B cell (primary cell): ENCODE measurements around the gene ARL6IP4. TPM values are rescaled to one million over a fixed set of nuclear protein-coding genes. Genes with fewer than 3 reads are reported as not detected.

Experiments used
- ATAC-seq: fragments of 200-7000 bp; cut with Tn5 transposase; one replicate; pipeline ENCODE4 v1.10.0; 2021; ENCODE audit warnings: low read depth, mild to moderate bottlenecking, moderate number of reproducible peaks, moderate library complexity
- CTCF ChIA-PET: fragments of 350-600 bp; sonication (Branson Sonifier 250); formaldehyde crosslinking; loops from one replicate; lab custom pipeline; 2021; ENCODE audit warnings: antibody characterized with exemption, inconsistent platforms; lab: Charles Lee
- POLR2A ChIA-PET: fragments of 350-600 bp; sonication (Branson Sonifier 250); formaldehyde crosslinking; loops from one replicate; lab custom pipeline; 2021; ENCODE audit warnings: antibody characterized with exemption; lab: Charles Lee
- DNase-seq: peaks from one replicate; pipeline ENCODE4 v3.0.0; 2013
- H2AFZ ChIP-seq: 2 replicates; pipeline ENCODE4 v1.6.1; 2012; ENCODE audit warnings: mild to moderate bottlenecking, low read depth, low read length; ENCODE audit not compliant: insufficient read depth, poor library complexity, severe bottlenecking
- H3K27ac ChIP-seq, 2 donors: 1 replicate in 1 of 2; 2 replicates in 1 of 2; pipeline ENCODE4 v1.5.1; 2012 to 2013; ENCODE audit warnings: low read length in 2 of 2, mild to moderate bottlenecking in 2 of 2, moderate library complexity in 1 of 2
- H3K27me3 ChIP-seq, 4 experiments: fragments of 200-600 bp in 1 of 4; sonication (generic) in 1 of 4; replicated peaks in 1 of 4; 1 replicate in 2 of 4; 2 replicates in 2 of 4; pipeline versions ENCODE4 v1.6.1 to v1.7.0; 2013 to 2016; ENCODE audit warnings: low read length in 3 of 4, mild to moderate bottlenecking in 2 of 4, mixed read lengths in 1 of 4, moderate library complexity in 1 of 4; ENCODE audit not compliant: insufficient read depth in 4 of 4, control insufficient read depth in 3 of 4; ENCODE audit errors: control extremely low read depth in 1 of 4
- H3K36me3 ChIP-seq, 2 experiments: replicated peaks in 1 of 2; 1 replicate in 1 of 2; 2 replicates in 1 of 2; pipeline versions ENCODE4 v1.6.1 to v1.7.1; 2013; ENCODE audit warnings: low read length in 1 of 2; ENCODE audit not compliant: insufficient read depth in 2 of 2, control insufficient read depth in 1 of 2; ENCODE audit errors: control extremely low read depth in 1 of 2, extremely low read depth in 1 of 2
- H3K4me1 ChIP-seq, 2 donors: fragments of 200-600 bp in 1 of 2; sonication (generic) in 1 of 2; 1 replicate in 1 of 2; 2 replicates in 1 of 2; pipeline versions ENCODE4 v1.5.1 to v1.6.1; 2013 to 2017; ENCODE audit warnings: low read length in 2 of 2; ENCODE audit not compliant: control insufficient read depth in 2 of 2, insufficient read depth in 2 of 2
- H3K4me2 ChIP-seq: replicated peaks from 2 replicates; pipeline ENCODE3; 2012; ENCODE audit warnings: mild to moderate bottlenecking, low read depth, low read length; ENCODE audit not compliant: poor library complexity, severe bottlenecking
- H3K4me3 ChIP-seq, 5 experiments: fragments of 200-600 bp in 1 of 5; sonication (generic) in 1 of 5; 1 replicate in 3 of 5; 2 replicates in 2 of 5; pipeline versions ENCODE4 v1.5.1 to v1.7.0; 2011 to 2016; ENCODE audit warnings: low read length in 4 of 5, mild to moderate bottlenecking in 4 of 5, low read depth in 2 of 5, control low read depth in 1 of 5, moderate library complexity in 1 of 5; ENCODE audit not compliant: insufficient read depth in 1 of 5; ENCODE audit errors: control extremely low read depth in 1 of 5, extremely low read depth in 1 of 5
- H3K79me2 ChIP-seq: fragments of 200-600 bp; sonication (generic); one replicate; pipeline ENCODE4 v1.6.0; 2016; ENCODE audit warnings: low read length; ENCODE audit not compliant: control insufficient read depth, insufficient read depth
- H3K9ac ChIP-seq: fragments of 200-600 bp; sonication (generic); 2 replicates; pipeline ENCODE4 v1.6.1; 2017; ENCODE audit warnings: mild to moderate bottlenecking, low read length, moderate library complexity
- H3K9me3 ChIP-seq, 3 donors: one replicate each; pipeline versions ENCODE4 v1.6.1 to v1.7.1; 2013; ENCODE audit warnings: low read length in 2 of 3; ENCODE audit not compliant: control insufficient read depth in 2 of 3, insufficient read depth in 1 of 3; ENCODE audit errors: control extremely low read depth in 1 of 3
- H4K20me1 ChIP-seq: 2 replicates; pipeline ENCODE4 v1.6.0; 2012; ENCODE audit warnings: mild to moderate bottlenecking, low read length; ENCODE audit not compliant: insufficient read depth, control insufficient read depth, poor library complexity, severe bottlenecking
- H3K27ac Mint-ChIP-seq: one replicate; pipeline ENCODE4 v1.8.0; 2021; ENCODE audit warnings: mixed read lengths
- H3K27me3 Mint-ChIP-seq: one replicate; pipeline ENCODE4 v1.8.0; 2021; ENCODE audit warnings: mixed read lengths
- H3K4me1 Mint-ChIP-seq: one replicate; pipeline ENCODE4 v1.8.0; 2021; ENCODE audit warnings: mixed read lengths
- H3K4me3 Mint-ChIP-seq: one replicate; pipeline ENCODE4 v1.8.0; 2021; ENCODE audit warnings: mixed read lengths
- H3K9me3 Mint-ChIP-seq: one replicate; pipeline ENCODE4 v1.8.0; 2022; ENCODE audit warnings: mixed read lengths; ENCODE audit not compliant: insufficient read depth
- EZH2 ChIP-seq: IDR thresholded peaks from 2 replicates; pipeline ENCODE4 v1.6.1; 2012; ENCODE audit warnings: borderline replicate concordance, low read depth, mild to moderate bottlenecking, moderate library complexity, low read length; ENCODE audit not compliant: insufficient read depth, poor library complexity, severe bottlenecking
- WGBS: methylation state at CpG from one replicate; pipeline ENCODE4 v1.1.5; 2013; ENCODE audit warnings: missing lambda C conversion rate; ENCODE audit not compliant: insufficient coverage; 5-methylcytosine and 5-hydroxymethylcytosine counted together
- intact Hi-C: fragments of 100-400 bp; cut with micrococcal nuclease; formaldehyde crosslinking; loops from one replicate; pipeline ENCODE4 v1.10.0; 2022
- polyA plus RNA-seq: library from polyadenylated mRNA; depleted of rRNA; stranded (reverse); fragments of >200 nt; gene quantifications from 2 replicates; pipeline ENCODE4 v1.2.3, GENCODE V29; 2012
- total RNA-seq, 2 donors: library from RNA; stranded (reverse); fragments of 120-200 nt in 1 of 2; gene quantifications; 1 replicate in 1 of 2; 2 replicates in 1 of 2; pipeline versions ENCODE4 v1.2.3 to v1.2.4, GENCODE V29; 2013 to 2022
- TF ChIP-seq, protein P1 (sequence below): fragments of 200-600 bp; IDR thresholded peaks from one replicate; pipeline ENCODE4 v1.8.0; 2022; ENCODE audit warnings: antibody characterized with exemption, mild to moderate bottlenecking

ARL6IP4 gene
- total and polyA plus RNA-seq, 2 donors (not counting 1 experiment from before 2014, with no cell fraction given) = 165 to 274 TPM

DNA sequence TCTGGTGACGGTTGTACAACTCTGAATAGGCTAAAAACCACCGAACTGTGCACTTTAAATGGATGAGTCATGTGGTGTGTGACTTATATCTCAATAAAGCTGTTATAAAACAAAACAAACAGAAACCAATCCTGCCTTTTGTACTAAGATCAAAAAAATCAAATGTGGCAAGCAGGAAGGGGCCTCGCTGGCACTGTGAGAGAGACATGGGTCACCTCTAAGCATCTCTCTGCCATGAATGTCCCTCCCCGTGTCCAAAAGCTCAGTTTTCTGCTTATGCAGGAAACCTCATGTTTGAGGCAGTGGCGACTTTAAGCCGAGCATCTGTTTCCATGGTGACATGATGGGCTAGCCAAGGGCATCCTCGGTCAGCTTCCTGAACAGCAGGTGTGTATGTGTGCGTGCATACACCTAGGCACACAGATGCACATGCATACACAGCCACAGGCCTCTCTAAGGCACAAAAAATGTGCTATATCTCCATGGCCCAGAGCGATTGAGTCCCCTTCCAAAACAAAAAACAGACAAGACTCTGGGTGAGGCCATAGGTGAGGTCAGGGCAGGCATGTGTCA lies 44.4 kb downstream of the ARL6IP4 start:
- ATAC-seq (no peak), DNase-seq (no peak)
- TF ChIP-seq EZH2 = no peak
- TF ChIP-seq, protein P1, sequence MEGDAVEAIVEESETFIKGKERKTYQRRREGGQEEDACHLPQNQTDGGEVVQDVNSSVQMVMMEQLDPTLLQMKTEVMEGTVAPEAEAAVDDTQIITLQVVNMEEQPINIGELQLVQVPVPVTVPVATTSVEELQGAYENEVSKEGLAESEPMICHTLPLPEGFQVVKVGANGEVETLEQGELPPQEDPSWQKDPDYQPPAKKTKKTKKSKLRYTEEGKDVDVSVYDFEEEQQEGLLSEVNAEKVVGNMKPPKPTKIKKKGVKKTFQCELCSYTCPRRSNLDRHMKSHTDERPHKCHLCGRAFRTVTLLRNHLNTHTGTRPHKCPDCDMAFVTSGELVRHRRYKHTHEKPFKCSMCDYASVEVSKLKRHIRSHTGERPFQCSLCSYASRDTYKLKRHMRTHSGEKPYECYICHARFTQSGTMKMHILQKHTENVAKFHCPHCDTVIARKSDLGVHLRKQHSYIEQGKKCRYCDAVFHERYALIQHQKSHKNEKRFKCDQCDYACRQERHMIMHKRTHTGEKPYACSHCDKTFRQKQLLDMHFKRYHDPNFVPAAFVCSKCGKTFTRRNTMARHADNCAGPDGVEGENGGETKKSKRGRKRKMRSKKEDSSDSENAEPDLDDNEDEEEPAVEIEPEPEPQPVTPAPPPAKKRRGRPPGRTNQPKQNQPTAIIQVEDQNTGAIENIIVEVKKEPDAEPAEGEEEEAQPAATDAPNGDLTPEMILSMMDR = no peak
- WGBS = 70% methylated on average over 6 of the region's 9 CpGs
- Mint-ChIP-seq H3K27me3 (no peaks in the 10 kb centered on the region), H3K27ac (no peak overlapping the region), H3K4me1 (no peaks in the 10 kb centered on the region), H3K4me3 (no peak overlapping the region), H3K9me3 (no peaks in the 10 kb centered on the region)
- intact Hi-C loops = no loop called here
- Histone ChIP-seq H4K20me1 (no peaks in the 10 kb centered on the region), H3K27ac (no peak overlapping the region), H3K9me3 (no peaks in the 10 kb centered on the region), H3K27me3 (no peaks in the 10 kb centered on the region), H3K9ac (no peak overlapping the region), H3K79me2 (peaks cover 18% of the 10 kb centered on the region), H3K36me3 (peaks cover 0 to 10% of the 10 kb centered on the region in 2 experiments), H3K4me3 (no peak overlapping the region), H3K4me2 (no peak overlapping the region), H2AFZ (no peak overlapping the region), H3K4me1 (no peaks in the 10 kb centered on the region)
- POLR2A ChIA-PET = no interaction called here
- CTCF ChIA-PET = interaction anchor here (1.2 kb wide), 1 partner anchor 211 kb away, joined by 4 read pairs; no protein-coding TSS in a partner anchor

DNA sequence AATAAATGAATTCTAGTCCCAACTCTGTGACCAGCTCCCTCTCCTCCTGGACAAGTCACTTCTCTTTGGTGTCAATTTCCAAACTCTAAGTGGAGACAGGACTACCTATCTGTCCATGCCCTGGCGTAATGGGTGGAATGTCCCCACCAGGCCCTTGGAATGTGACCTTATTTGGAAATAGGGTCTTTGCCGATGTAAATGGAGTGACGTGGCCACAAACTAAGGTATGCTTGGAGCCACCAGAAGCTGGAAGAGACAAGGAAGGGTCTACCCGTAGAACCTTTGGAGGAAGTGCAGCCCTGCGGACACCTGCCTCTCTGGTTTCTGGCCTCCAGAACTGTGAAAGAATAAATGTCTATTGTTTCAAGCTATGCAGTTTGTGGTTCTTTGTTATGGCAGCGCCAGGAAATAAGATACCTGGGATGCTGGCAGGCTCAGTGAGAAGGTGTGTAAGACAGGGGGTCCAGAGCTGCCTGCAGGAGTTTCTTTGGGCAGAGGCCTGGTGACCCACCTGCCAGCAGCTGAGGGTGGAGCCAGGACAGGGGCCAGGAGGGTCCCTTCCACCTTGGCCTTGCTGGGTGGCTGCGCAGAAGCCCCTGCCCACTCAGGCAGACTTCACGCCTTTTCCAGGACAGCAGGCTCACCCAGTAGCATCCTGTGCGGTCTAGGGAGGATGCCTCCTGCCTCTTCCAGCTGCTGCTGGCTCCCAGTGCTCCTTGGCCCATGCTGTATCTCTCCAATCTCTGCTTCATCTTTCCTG lies 45.8 kb downstream of the ARL6IP4 start:
- peaks cover 18% of the 10 kb centered on the region for H3K79me2 ChIP-seq
- intact Hi-C loops = no loop called here
- H3K36me3 ChIP-seq = peaks cover 0 to 10% of the 10 kb centered on the region in 2 experiments
- Mint-ChIP-seq H3K9me3 (no peaks in the 10 kb centered on the region), H3K27me3 (no peaks in the 10 kb centered on the region), H3K27ac (no peak overlapping the region), H3K4me1 (no peaks in the 10 kb centered on the region), H3K4me3 (no peak overlapping the region)
- TF ChIP-seq, protein P1 = no peak
- TF ChIP-seq EZH2 = no peak
- ChIA-PET POLR2A (no interaction called here), CTCF (interaction anchor here (1.2 kb wide), 1 partner anchor 210 kb away, joined by 4 read pairs; no protein-coding TSS in a partner anchor)
- no peaks in the 10 kb centered on the region for H3K27me3 ChIP-seq
- H3K9ac ChIP-seq = no peak overlapping the region
- 93% methylated on average over 9 of the region's 9 CpGs for WGBS
- H4K20me1 ChIP-seq = no peaks in the 10 kb centered on the region
- H3K4me3 ChIP-seq = no peak overlapping the region
- H2AFZ ChIP-seq = no peak overlapping the region
- no peak overlapping the region for H3K27ac ChIP-seq
- DNase-seq = no peak
- ATAC-seq = no peak
- no peaks in the 10 kb centered on the region for H3K9me3 ChIP-seq
- no peaks in the 10 kb centered on the region for H3K4me1 ChIP-seq
- H3K4me2 ChIP-seq = no peak overlapping the region
